22Rv1 (cell line): ENCODE measurements around the gene DENND2A.

Experiments used
- ZFX ChIP-seq: fragments of 450-650 bp; IDR thresholded peaks from 2 replicates; pipeline ENCODE4 v1.6.1; 2017; ENCODE audit warnings: antibody characterized with exemption, borderline replicate concordance
- TF ChIP-seq, protein P1 (sequence below): fragments of 450-650 bp; IDR thresholded peaks from 2 replicates; pipeline ENCODE4 v1.5.1; 2017; ENCODE audit warnings: mild to moderate bottlenecking

DNA sequence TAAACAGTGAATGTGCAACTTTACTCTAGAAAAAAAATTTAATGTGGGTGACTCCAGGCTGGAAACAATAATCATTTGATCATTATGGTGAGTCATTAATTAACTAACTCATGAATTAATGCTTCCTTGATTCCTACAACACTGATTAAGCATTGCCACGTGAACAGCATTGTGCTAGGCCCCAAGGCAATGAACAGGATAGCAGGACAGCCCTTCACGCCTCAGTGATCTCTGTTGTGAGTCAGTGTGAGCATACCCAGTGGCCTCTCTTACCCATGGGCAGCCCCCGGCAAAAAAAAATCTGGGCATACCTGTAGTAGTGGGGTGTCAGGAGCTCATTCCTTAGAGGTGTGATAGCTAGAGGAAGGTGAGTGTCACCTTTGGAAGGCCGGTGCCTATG is 76.0 kb downstream of the DENND2A start:
- TF ChIP-seq, protein P1, sequence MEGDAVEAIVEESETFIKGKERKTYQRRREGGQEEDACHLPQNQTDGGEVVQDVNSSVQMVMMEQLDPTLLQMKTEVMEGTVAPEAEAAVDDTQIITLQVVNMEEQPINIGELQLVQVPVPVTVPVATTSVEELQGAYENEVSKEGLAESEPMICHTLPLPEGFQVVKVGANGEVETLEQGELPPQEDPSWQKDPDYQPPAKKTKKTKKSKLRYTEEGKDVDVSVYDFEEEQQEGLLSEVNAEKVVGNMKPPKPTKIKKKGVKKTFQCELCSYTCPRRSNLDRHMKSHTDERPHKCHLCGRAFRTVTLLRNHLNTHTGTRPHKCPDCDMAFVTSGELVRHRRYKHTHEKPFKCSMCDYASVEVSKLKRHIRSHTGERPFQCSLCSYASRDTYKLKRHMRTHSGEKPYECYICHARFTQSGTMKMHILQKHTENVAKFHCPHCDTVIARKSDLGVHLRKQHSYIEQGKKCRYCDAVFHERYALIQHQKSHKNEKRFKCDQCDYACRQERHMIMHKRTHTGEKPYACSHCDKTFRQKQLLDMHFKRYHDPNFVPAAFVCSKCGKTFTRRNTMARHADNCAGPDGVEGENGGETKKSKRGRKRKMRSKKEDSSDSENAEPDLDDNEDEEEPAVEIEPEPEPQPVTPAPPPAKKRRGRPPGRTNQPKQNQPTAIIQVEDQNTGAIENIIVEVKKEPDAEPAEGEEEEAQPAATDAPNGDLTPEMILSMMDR = no peak
- no peak for TF ChIP-seq ZFX
